Hematopoietic multipotent progenitor cell treated with erythropoietin and hydrocortisone succinate and interleukin-3 and kit ligand, for 17 days (in vitro differentiated cells): ENCODE results near the gene C10orf143.

Source experiments
- DNase-seq: peaks from one replicate; pipeline ENCODE4 v3.0.0-alpha.2; 2015; ENCODE audit warnings: low spot score

C10orf143 gene

DNA sequence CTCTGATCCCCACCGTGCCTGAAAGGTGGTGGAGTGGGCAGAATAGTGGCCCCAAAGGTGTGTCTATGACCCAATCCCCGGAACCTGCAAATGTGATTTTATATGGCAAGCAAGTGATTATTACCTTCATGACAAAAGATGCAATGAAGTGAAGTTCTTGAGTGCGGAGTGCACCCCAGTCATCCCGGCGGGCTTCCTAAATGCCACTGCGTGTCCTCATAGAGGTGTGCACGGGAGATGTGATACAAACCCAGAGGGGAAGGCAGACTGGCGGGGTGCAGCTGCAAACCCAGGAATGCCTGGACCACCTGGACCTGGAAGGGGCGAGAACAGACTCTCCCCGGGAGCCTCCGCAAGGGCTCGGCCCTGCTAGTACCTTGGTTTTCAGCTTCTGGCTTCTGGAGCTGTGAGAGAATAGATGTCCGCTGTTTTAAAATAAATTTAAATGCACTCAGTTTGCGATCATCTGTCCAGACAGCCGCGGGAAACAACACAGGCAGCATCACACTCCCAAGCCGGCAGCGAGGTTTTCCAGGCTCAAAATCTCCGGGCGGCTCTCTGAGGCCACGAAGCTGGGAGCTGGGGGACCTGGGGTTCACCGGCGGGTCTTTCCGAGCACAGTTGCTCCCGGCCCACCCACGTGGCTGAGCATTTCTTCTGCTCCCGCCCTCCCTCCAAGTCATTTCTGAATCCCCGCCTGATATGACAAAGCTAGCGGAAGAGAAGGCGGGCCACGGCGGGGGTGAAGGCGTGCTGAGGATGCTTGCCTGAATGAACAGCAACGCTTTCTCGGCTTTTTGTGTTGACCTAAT, 96.2 kb downstream of the C10orf143 start:
- DNase-seq: no peak
